ENCODE measurements around the gene RAI14. TPM values are rescaled to one million over a fixed set of nuclear protein-coding genes. Genes with fewer than 3 reads are reported as not detected.
"Not testable (repeated sequence)": the region's sequence is repeated elsewhere in the genome, so short reads cannot be mapped to it uniquely, and the experiment has no call there.

The RAI14 gene
- total RNA-seq, 6 experiments from 2014 or later: 256 to 360 (median 323) TPM

- Mint-ChIP-seq H3K27ac (peak overlapping the region; percentile 19; the same call in 1 of the 2 replicates), H3K4me3 (no peak overlapping the region)
Observed at GRCh38 chr5:34827588-34828506, 171.7 kb downstream of the RAI14 start.

GRCh38 chr5:34830827-34831226 is 174.7 kb downstream of the RAI14 start:
- Mint-ChIP-seq H3K36me3 (ENCODE audit: low read depth) (peaks cover 64% of the 10 kb centered on the region), H3K27me3 (ENCODE audit: insufficient read depth) (peaks cover 17% of the 10 kb centered on the region)
- DNase-seq; H3K9me3 Mint-ChIP-seq; H3K27ac Mint-ChIP-seq; H3K4me1 Mint-ChIP-seq (ENCODE audit: low read depth); H3K4me3 Mint-ChIP-seq: not testable (repeated sequence)

More at GRCh38 chr5:34827588-34828506, 171.7 kb downstream of the RAI14 start:
- Mint-ChIP-seq H3K9me3 (no peaks in the 10 kb centered on the region), H3K27me3 (ENCODE audit: insufficient read depth) (peaks cover 9% of the 10 kb centered on the region), H3K4me1 (ENCODE audit: low read depth) (no peaks in the 10 kb centered on the region; the same call in 1 of the 2 replicates), H3K36me3 (ENCODE audit: low read depth) (peaks cover 75% of the 10 kb centered on the region)
- no peak for TF ChIP-seq CTCF (IDR thresholded peaks at IDR 0.05)
- DNase-seq: no peak

GRCh38 chr5:34831303-34831702 is 175.2 kb downstream of the RAI14 start:
- no peak for DNase-seq
- Mint-ChIP-seq H3K4me3 (no peak overlapping the region), H3K27ac (no peak overlapping the region), H3K4me1 (ENCODE audit: low read depth) (no peaks in the 10 kb centered on the region; the same call in 1 of the 2 replicates), H3K36me3 (ENCODE audit: low read depth) (peaks cover 59% of the 10 kb centered on the region), H3K9me3 (no peaks in the 10 kb centered on the region), H3K27me3 (ENCODE audit: insufficient read depth) (peaks cover 17% of the 10 kb centered on the region)
- TF ChIP-seq CTCF (IDR thresholded peaks at IDR 0.05): no peak

- Mint-ChIP-seq H3K27me3 (ENCODE audit: insufficient read depth) (peaks cover 26% of the 10 kb centered on the region), H3K27ac (peak overlapping the region; percentile 21; the same call in 1 of the 2 replicates), H3K36me3 (ENCODE audit: low read depth) (peaks cover 46% of the 10 kb centered on the region), H3K9me3 (no peaks in the 10 kb centered on the region), H3K4me1 (ENCODE audit: low read depth) (no peaks in the 10 kb centered on the region), H3K4me3 (no peak overlapping the region)
- no peak for TF ChIP-seq CTCF (IDR thresholded peaks at IDR 0.05)
- no peak for DNase-seq
Observed at GRCh38 chr5:34832568-34832967, 176.4 kb downstream of the RAI14 start.

GRCh38 chr5:34833090-34833489 is 177.0 kb downstream of the RAI14 start:
- Mint-ChIP-seq H3K9me3 (no peaks in the 10 kb centered on the region), H3K27me3 (ENCODE audit: insufficient read depth) (peaks cover 25% of the 10 kb centered on the region), H3K27ac (no peak overlapping the region), H3K4me3 (no peak overlapping the region), H3K4me1 (ENCODE audit: low read depth) (no peaks in the 10 kb centered on the region), H3K36me3 (ENCODE audit: low read depth) (peaks cover 41% of the 10 kb centered on the region)
- DNase-seq: no peak
- TF ChIP-seq CTCF (IDR thresholded peaks at IDR 0.05): no peak

All from HFFc6 (cell line).